ENCODE data around the gene ENTPD3. TPM values are rescaled to one million over a fixed set of nuclear protein-coding genes. Genes with fewer than 3 reads are reported as not detected.

The ENTPD3 gene
- total RNA-seq, 4 donors from 2014 or later = 4.2 to 9.0 (median 6.7) TPM

GRCh38 chr3:40355410-40355809 lies 31.6 kb upstream of the ENTPD3 start:
- no peaks in the 10 kb centered on the region for H3K9me3 ChIP-seq
- TF ChIP-seq EP300 (IDR thresholded peaks at IDR 0.05) = no peak
- no peak for TF ChIP-seq POLR2A (IDR thresholded peaks at IDR 0.05)
- no peak for DNase-seq (ENCODE audit: low spot score in 2 of 2)
- H3K27ac ChIP-seq = no peak overlapping the region
- H3K4me1 ChIP-seq = no peaks in the 10 kb centered on the region
- H3K36me3 ChIP-seq = no peaks in the 10 kb centered on the region
- 92% methylated on average over 2 of the region's 2 CpGs for WGBS
- H3K27me3 ChIP-seq = no peaks in the 10 kb centered on the region
- no peak overlapping the region for H3K4me3 ChIP-seq

DNA sequence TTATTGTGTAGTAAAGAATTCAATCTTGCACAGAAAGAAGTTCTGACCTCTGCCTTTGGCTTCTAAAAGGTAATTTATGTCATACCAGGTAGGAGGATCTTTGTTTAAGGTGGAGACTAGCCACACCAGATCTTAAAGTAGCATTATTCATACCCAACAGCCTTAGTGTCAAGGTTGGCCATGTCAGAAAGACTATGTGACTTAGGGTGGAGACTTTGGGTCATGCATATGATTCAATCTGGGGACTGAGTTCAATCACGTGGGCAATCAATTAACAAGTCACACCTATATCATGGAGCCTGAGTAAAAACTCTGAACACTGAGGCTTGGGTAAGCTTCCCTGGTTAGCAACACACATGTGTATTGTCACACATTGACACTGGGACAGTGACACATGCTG lies 28.5 kb upstream of the ENTPD3 start:
- Histone ChIP-seq H3K9me3 (no peaks in the 10 kb centered on the region), H3K27ac (no peak overlapping the region), H3K36me3 (no peaks in the 10 kb centered on the region), H3K4me1 (no peaks in the 10 kb centered on the region), H3K27me3 (no peaks in the 10 kb centered on the region), H3K4me3 (no peak overlapping the region)
- DNase-seq (ENCODE audit: low spot score in 2 of 2) = no peak
- no peak for TF ChIP-seq POLR2AphosphoS5 (IDR thresholded peaks at IDR 0.05)
- no peak for TF ChIP-seq POLR2A (IDR thresholded peaks at IDR 0.05)
- TF ChIP-seq EP300 (IDR thresholded peaks at IDR 0.05) = no peak
- WGBS = 93% methylated on average over 1 of the region's 1 CpG

DNA sequence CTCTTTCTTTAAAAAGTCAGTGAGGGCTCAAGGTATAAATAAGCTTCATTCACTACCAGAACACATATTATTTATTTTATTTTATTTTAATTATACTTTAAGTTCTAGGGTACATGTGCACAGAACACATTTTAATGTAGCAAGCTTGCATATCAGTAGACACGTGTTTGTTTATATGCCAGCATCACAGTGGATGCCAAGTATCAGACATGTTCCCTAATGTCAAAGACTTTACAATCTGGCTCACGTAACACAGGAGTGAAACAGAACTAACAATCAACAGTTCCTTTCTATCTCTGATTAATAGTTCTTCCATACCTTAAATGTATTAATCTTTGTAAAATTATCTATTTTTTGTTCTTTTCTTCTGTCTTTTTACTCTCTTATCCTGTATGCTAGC lies 23.3 kb upstream of the ENTPD3 start:
- H3K4me1 ChIP-seq = peaks cover 13% of the 10 kb centered on the region
- DNase-seq (ENCODE audit: low spot score in 2 of 2) = no peak

GRCh38 chr3:40366203-40367162 lies 20.5 kb upstream of the ENTPD3 start:
- H3K27me3 ChIP-seq = no peaks in the 10 kb centered on the region
- TF ChIP-seq, protein P1, sequence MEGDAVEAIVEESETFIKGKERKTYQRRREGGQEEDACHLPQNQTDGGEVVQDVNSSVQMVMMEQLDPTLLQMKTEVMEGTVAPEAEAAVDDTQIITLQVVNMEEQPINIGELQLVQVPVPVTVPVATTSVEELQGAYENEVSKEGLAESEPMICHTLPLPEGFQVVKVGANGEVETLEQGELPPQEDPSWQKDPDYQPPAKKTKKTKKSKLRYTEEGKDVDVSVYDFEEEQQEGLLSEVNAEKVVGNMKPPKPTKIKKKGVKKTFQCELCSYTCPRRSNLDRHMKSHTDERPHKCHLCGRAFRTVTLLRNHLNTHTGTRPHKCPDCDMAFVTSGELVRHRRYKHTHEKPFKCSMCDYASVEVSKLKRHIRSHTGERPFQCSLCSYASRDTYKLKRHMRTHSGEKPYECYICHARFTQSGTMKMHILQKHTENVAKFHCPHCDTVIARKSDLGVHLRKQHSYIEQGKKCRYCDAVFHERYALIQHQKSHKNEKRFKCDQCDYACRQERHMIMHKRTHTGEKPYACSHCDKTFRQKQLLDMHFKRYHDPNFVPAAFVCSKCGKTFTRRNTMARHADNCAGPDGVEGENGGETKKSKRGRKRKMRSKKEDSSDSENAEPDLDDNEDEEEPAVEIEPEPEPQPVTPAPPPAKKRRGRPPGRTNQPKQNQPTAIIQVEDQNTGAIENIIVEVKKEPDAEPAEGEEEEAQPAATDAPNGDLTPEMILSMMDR (IDR thresholded peaks at IDR 0.05) = no peak
- no peak for TF ChIP-seq POLR2AphosphoS5 (IDR thresholded peaks at IDR 0.05)
- TF ChIP-seq POLR2A (IDR thresholded peaks at IDR 0.05) = no peak
- TF ChIP-seq EP300 (IDR thresholded peaks at IDR 0.05) = no peak
- H3K9me3 ChIP-seq = no peaks in the 10 kb centered on the region
- peaks cover 13% of the 10 kb centered on the region for H3K4me1 ChIP-seq
- no peak overlapping the region for H3K27ac ChIP-seq
- no peak overlapping the region for H3K4me3 ChIP-seq
- WGBS = 50% methylated on average over 2 of the region's 2 CpGs
- DNase-seq (ENCODE audit: low spot score in 2 of 2) = no peak
- H3K36me3 ChIP-seq = no peaks in the 10 kb centered on the region

More for the DNA sequence above, 23.3 kb upstream of the ENTPD3 start:
- no peak overlapping the region for H3K27ac ChIP-seq
- no peaks in the 10 kb centered on the region for H3K36me3 ChIP-seq
- no peaks in the 10 kb centered on the region for H3K9me3 ChIP-seq
- 37% methylated on average over 2 of the region's 2 CpGs for WGBS
- H3K27me3 ChIP-seq = no peaks in the 10 kb centered on the region
- H3K4me3 ChIP-seq = no peak overlapping the region
- TF ChIP-seq POLR2A (IDR thresholded peaks at IDR 0.05) (no peak), EP300 (IDR thresholded peaks at IDR 0.05) (no peak), POLR2AphosphoS5 (IDR thresholded peaks at IDR 0.05) (no peak)
- TF ChIP-seq, protein P1 (IDR thresholded peaks at IDR 0.05) = no peak

DNA sequence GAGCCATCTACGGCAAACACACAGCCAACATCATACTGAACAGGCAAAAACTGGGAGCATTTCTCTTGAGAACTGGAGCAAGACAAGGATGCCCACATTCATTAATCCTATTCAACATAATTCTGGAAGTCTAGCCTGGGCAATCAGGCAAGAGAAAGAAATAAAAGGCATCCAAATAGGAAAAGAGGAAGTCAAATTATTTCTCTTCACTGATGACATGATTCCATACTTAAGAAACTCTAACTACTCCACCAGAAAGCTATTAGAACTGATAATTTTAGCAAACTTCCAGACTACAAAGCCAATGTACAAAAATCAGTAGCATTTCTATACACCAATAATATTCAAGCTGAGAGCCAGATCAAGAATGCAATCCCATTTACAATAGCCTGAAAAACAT lies 17.3 kb upstream of the ENTPD3 start:
- Histone ChIP-seq H3K27me3 (no peaks in the 10 kb centered on the region), H3K9me3 (no peaks in the 10 kb centered on the region), H3K27ac (no peak overlapping the region), H3K36me3 (no peaks in the 10 kb centered on the region), H3K4me1 (peaks cover 13% of the 10 kb centered on the region), H3K4me3 (no peak overlapping the region)
- WGBS = 100% methylated on average over 1 of the region's 1 CpG
- TF ChIP-seq, protein P1 (IDR thresholded peaks at IDR 0.05) = no peak
- TF ChIP-seq EP300 (IDR thresholded peaks at IDR 0.05) (no peak), POLR2A (IDR thresholded peaks at IDR 0.05) (no peak), POLR2AphosphoS5 (IDR thresholded peaks at IDR 0.05) (no peak)
- no peak for DNase-seq (ENCODE audit: low spot score in 2 of 2)

DNA sequence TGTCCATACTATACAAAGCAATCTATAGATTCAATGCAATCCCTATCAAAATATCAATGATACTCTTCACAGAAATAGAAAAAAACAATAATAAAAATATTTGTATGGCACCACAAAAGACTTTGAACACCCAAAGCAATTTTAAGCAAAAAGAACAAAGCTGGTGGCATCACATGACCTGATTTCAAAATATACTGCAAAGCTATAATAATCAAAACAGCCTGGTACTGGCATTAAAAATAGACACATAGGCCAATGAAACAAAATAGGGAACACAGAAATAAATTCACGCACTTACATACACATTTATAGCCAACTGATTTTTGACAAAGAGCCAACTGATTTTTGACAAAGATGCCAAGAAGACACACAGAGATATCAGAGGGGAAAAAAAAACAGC lies 9.2 kb upstream of the ENTPD3 start:
- Histone ChIP-seq H3K27me3 (no peaks in the 10 kb centered on the region), H3K9me3 (peaks cover 4% of the 10 kb centered on the region), H3K4me3 (no peak overlapping the region), H3K4me1 (no peaks in the 10 kb centered on the region), H3K36me3 (no peaks in the 10 kb centered on the region), H3K27ac (no peak overlapping the region)
- no peak for DNase-seq (ENCODE audit: low spot score in 2 of 2)
- WGBS = 64% methylated on average over 1 of the region's 1 CpG
- TF ChIP-seq, protein P1 (IDR thresholded peaks at IDR 0.05) = no peak
- no peak for TF ChIP-seq EP300 (IDR thresholded peaks at IDR 0.05)
- no peak for TF ChIP-seq POLR2AphosphoS5 (IDR thresholded peaks at IDR 0.05)
- no peak for TF ChIP-seq POLR2A (IDR thresholded peaks at IDR 0.05)

Data from suprapubic skin (tissue), 4 donors.